Kidney epithelial cell (primary cell): ENCODE results near the gene TJAP1. TPM values are rescaled to one million over a fixed set of nuclear protein-coding genes. Genes with fewer than 3 reads are reported as not detected.

Experiments used
- DNase-seq: peaks from one replicate; pipeline ENCODE4 v3.0.0-alpha.2; 2010; ENCODE audit warnings: low read depth
- H3K27me3 ChIP-seq: 2 replicates; pipeline ENCODE4 v1.6.0; 2011; ENCODE audit warnings: low read length; ENCODE audit not compliant: control insufficient read depth, insufficient read depth
- H3K36me3 ChIP-seq: 2 replicates; pipeline ENCODE4 v1.5.1; 2011; ENCODE audit warnings: low read length; ENCODE audit not compliant: control insufficient read depth, insufficient read depth
- H3K4me3 ChIP-seq: 2 replicates; pipeline ENCODE4 v1.5.1; 2011; ENCODE audit warnings: low read depth, mild to moderate bottlenecking, control low read depth, low read length
- total RNA-seq: library from RNA; depleted of rRNA; stranded (reverse); fragments of >200 nt; gene quantifications from 2 replicates; pipeline ENCODE4 v1.2.3, GENCODE V29; 2015
- TF ChIP-seq, protein P1 (sequence below): IDR thresholded peaks from 2 replicates; pipeline ENCODE4 v1.5.1; 2011; ENCODE audit warnings: mild to moderate bottlenecking, moderate library complexity, low read length, control low read depth, inconsistent platforms; ENCODE audit not compliant: insufficient read depth, poor library complexity, severe bottlenecking

The TJAP1 gene
- total RNA-seq, 1 donor from 2014 or later = 31.7 TPM

- TF ChIP-seq, protein P1, sequence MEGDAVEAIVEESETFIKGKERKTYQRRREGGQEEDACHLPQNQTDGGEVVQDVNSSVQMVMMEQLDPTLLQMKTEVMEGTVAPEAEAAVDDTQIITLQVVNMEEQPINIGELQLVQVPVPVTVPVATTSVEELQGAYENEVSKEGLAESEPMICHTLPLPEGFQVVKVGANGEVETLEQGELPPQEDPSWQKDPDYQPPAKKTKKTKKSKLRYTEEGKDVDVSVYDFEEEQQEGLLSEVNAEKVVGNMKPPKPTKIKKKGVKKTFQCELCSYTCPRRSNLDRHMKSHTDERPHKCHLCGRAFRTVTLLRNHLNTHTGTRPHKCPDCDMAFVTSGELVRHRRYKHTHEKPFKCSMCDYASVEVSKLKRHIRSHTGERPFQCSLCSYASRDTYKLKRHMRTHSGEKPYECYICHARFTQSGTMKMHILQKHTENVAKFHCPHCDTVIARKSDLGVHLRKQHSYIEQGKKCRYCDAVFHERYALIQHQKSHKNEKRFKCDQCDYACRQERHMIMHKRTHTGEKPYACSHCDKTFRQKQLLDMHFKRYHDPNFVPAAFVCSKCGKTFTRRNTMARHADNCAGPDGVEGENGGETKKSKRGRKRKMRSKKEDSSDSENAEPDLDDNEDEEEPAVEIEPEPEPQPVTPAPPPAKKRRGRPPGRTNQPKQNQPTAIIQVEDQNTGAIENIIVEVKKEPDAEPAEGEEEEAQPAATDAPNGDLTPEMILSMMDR = no peak
- Histone ChIP-seq H3K4me3 (no peak overlapping the region), H3K36me3 (no peaks in the 10 kb centered on the region), H3K27me3 (no peaks in the 10 kb centered on the region)
- DNase-seq = no peak
Observed at GRCh38 chr6:43544461-43544860, 67.1 kb downstream of the TJAP1 start.

GRCh38 chr6:43547222-43547621 is 69.9 kb downstream of the TJAP1 start:
- Histone ChIP-seq H3K4me3 (no peak overlapping the region), H3K36me3 (no peaks in the 10 kb centered on the region), H3K27me3 (no peaks in the 10 kb centered on the region)
- no peak for DNase-seq
- TF ChIP-seq, protein P1 = no peak

Other genes with a start within 250 kb of the TJAP1 start
- gene DNPH1, start 248.1 kb upstream of the TJAP1 start, total RNA-seq = 239 and 284 TPM in 2 replicates
- gene TTBK1, start 234.1 kb upstream of the TJAP1 start, total RNA-seq = 0.41 and 0.67 TPM in 2 replicates
- not detected in 2 replicates for gene SLC22A7, start 179.3 kb upstream of the TJAP1 start, total RNA-seq
- gene CRIP3, start 168.7 kb upstream of the TJAP1 start, total RNA-seq = 0.67 TPM in 1 of 2 replicates, not detected in the other
- gene ZNF318, start 107.9 kb upstream of the TJAP1 start, total RNA-seq = 11.2 and 12.3 TPM in 2 replicates
- gene ABCC10, start 50.0 kb upstream of the TJAP1 start, total RNA-seq = 24.9 and 26.9 TPM in 2 replicates
- gene DLK2, start 22.0 kb upstream of the TJAP1 start, total RNA-seq = not detected in 2 replicates
- gene LRRC73, start 32.8 kb downstream of the TJAP1 start, total RNA-seq = not detected in 2 replicates
- gene YIPF3, start 39.4 kb downstream of the TJAP1 start, total RNA-seq = 149 and 153 TPM in 2 replicates
- 36.7 and 46.8 TPM in 2 replicates for gene POLR1C, start 39.5 kb downstream of the TJAP1 start, total RNA-seq
- gene XPO5, start 98.5 kb downstream of the TJAP1 start, total RNA-seq = 53.3 and 54.8 TPM in 2 replicates
- 14.0 and 17.3 TPM in 2 replicates for gene POLH, start 98.6 kb downstream of the TJAP1 start, total RNA-seq
- 96.5 and 100 TPM in 2 replicates for gene GTPBP2, start 151.7 kb downstream of the TJAP1 start, total RNA-seq
- gene MAD2L1BP, start 158.3 kb downstream of the TJAP1 start, total RNA-seq = 39.4 and 68.0 TPM in 2 replicates
- gene RSPH9, start 167.5 kb downstream of the TJAP1 start, total RNA-seq = 0.08 and 0.41 TPM in 2 replicates
- gene MRPS18A, start 210.2 kb downstream of the TJAP1 start, total RNA-seq = 76.1 and 78.9 TPM in 2 replicates